Neural progenitor cell (in vitro differentiated cells): ENCODE data around the gene TCF4. TPM values are rescaled to one million over a fixed set of nuclear protein-coding genes. Genes with fewer than 3 reads are reported as not detected.

Experiments
- DNase-seq: peaks from one replicate; pipeline ENCODE4 v3.0.0-alpha.2; 2016; ENCODE audit warnings: low spot score
- H2AFZ ChIP-seq: fragments of 200-600 bp; sonication (generic); replicated peaks from 2 replicates; pipeline ENCODE4 v1.6.1; 2016; ENCODE audit warnings: antibody characterized with exemption
- H3F3A ChIP-seq: fragments of 200-600 bp; sonication (generic); 2 replicates; pipeline ENCODE4 v1.6.1; 2016; ENCODE audit warnings: antibody characterized with exemption, low read depth
- H3K27ac ChIP-seq: fragments of 200-600 bp; sonication (generic); 2 replicates; pipeline ENCODE4 v1.5.1; 2016; ENCODE audit warnings: mild to moderate bottlenecking
- H3K27me3 ChIP-seq: fragments of 200-600 bp; sonication (generic); 2 replicates; pipeline ENCODE4 v1.6.1; 2016; ENCODE audit warnings: mild to moderate bottlenecking, moderate library complexity
- H3K36me3 ChIP-seq: fragments of 200-600 bp; sonication (generic); 2 replicates; pipeline ENCODE4 v1.5.1; 2016
- H3K4me1 ChIP-seq: fragments of 200-600 bp; sonication (generic); 2 replicates; pipeline ENCODE4 v1.6.1; 2016; ENCODE audit warnings: mixed run types
- H3K4me2 ChIP-seq: fragments of 200-600 bp; sonication (generic); 2 replicates; pipeline ENCODE4 v1.6.1; 2016
- H3K4me3 ChIP-seq: fragments of 200-600 bp; sonication (generic); 2 replicates; pipeline ENCODE4 v1.5.1; 2016
- H3K79me2 ChIP-seq: fragments of 200-600 bp; sonication (generic); 2 replicates; pipeline ENCODE4 v1.6.1; 2016; ENCODE audit warnings: low read depth
- H3K9ac ChIP-seq: fragments of 200-600 bp; sonication (generic); 2 replicates; pipeline ENCODE4 v1.6.1; 2016
- H3K9me3 ChIP-seq: fragments of 200-600 bp; sonication (generic); 2 replicates; pipeline ENCODE4 v1.5.1; 2016; ENCODE audit warnings: low read depth
- H4K20me1 ChIP-seq: fragments of 200-600 bp; sonication (generic); 2 replicates; pipeline ENCODE4 v1.6.1; 2016; ENCODE audit warnings: low read depth
- H3K27ac Mint-ChIP-seq: 3 replicates; pipeline ENCODE4 v1.8.0; 2021; ENCODE audit warnings: mixed read lengths
- H3K27me3 Mint-ChIP-seq: 2 replicates; pipeline ENCODE4 v1.8.0; 2022; ENCODE audit warnings: low read depth, mild to moderate bottlenecking, inconsistent platforms, moderate library complexity, mixed read lengths; ENCODE audit not compliant: insufficient read depth
- H3K36me3 Mint-ChIP-seq: 3 replicates; pipeline ENCODE4 v1.8.0; 2021; ENCODE audit warnings: mixed read lengths
- H3K4me1 Mint-ChIP-seq: 3 replicates; pipeline ENCODE4 v1.8.0; 2021; ENCODE audit warnings: mixed read lengths
- H3K4me3 Mint-ChIP-seq: 3 replicates; pipeline ENCODE4 v1.8.0; 2021; ENCODE audit warnings: mild to moderate bottlenecking, moderate library complexity, mixed read lengths
- H3K9me3 Mint-ChIP-seq: 3 replicates; pipeline ENCODE4 v1.8.0; 2020; ENCODE audit warnings: mixed read lengths
- CTCF ChIP-seq: fragments of 200-600 bp; sonication (generic); IDR thresholded peaks from 2 replicates; pipeline ENCODE4 v1.5.1; 2017; ENCODE audit warnings: antibody characterized with exemption, mild to moderate bottlenecking
- EZH2 ChIP-seq: fragments of 200-600 bp; sonication (generic); IDR thresholded peaks from 2 replicates; pipeline ENCODE4 v1.6.1; 2017; ENCODE audit warnings: antibody characterized with exemption, mild to moderate bottlenecking, moderate library complexity
- EZH2phosphoT487 ChIP-seq: fragments of 200-600 bp; sonication (generic); IDR thresholded peaks from 2 replicates; pipeline ENCODE4 v1.6.1; 2017; ENCODE audit warnings: antibody characterized with exemption
- total RNA-seq: library from RNA; depleted of rRNA; stranded (reverse); fragments of >200 nt; gene quantifications from 2 replicates; pipeline ENCODE4 v1.2.3, GENCODE V29; 2015; ENCODE audit warnings: low replicate concordance

Gene TCF4
- total RNA-seq, 1 donor from 2014 or later = 161 TPM

- TF ChIP-seq EZH2 (no peak), CTCF (no peak), EZH2phosphoT487 (no peak)
- peak; percentile 8 for DNase-seq
- no peaks in the 10 kb centered on the region for H3F3A ChIP-seq
- H3K36me3 ChIP-seq = no peaks in the 10 kb centered on the region
- no peaks in the 10 kb centered on the region for H3K79me2 ChIP-seq
- H3K9me3 Mint-ChIP-seq = no peaks in the 10 kb centered on the region
- no peaks in the 10 kb centered on the region for H3K36me3 Mint-ChIP-seq
- no peaks in the 10 kb centered on the region for H3K9me3 ChIP-seq
- H3K4me3 ChIP-seq = no peak overlapping the region
- H2AFZ ChIP-seq = no peak overlapping the region
- H3K27me3 ChIP-seq = no peaks in the 10 kb centered on the region
- H3K4me2 ChIP-seq = no peak overlapping the region
- H4K20me1 ChIP-seq = no peaks in the 10 kb centered on the region
- no peak overlapping the region for H3K27ac Mint-ChIP-seq
- peaks cover 5% of the 10 kb centered on the region for H3K27me3 Mint-ChIP-seq
- H3K27ac ChIP-seq = no peak overlapping the region
- H3K4me1 ChIP-seq = peaks cover 9% of the 10 kb centered on the region
- H3K4me1 Mint-ChIP-seq = peaks cover 6% of the 10 kb centered on the region
- H3K9ac ChIP-seq = no peak overlapping the region
- H3K4me3 Mint-ChIP-seq = no peak overlapping the region
Observed at GRCh38 chr18:55214969-55215368, 373.0 kb downstream of the TCF4 start.

- H3K27ac ChIP-seq = no peak overlapping the region
Observed at GRCh38 chr18:55214534-55214933, 373.5 kb downstream of the TCF4 start.

GRCh38 chr18:55213586-55213985, 374.4 kb downstream of the TCF4 start:
- Mint-ChIP-seq H3K36me3 (no peaks in the 10 kb centered on the region), H3K9me3 (no peaks in the 10 kb centered on the region), H3K27me3 (peaks cover 5% of the 10 kb centered on the region), H3K4me3 (no peak overlapping the region), H3K4me1 (peaks cover 6% of the 10 kb centered on the region), H3K27ac (no peak overlapping the region)
- no peak overlapping the region for H3K9ac ChIP-seq
- no peak overlapping the region for H3K4me3 ChIP-seq
- no peaks in the 10 kb centered on the region for H4K20me1 ChIP-seq
- DNase-seq = no peak
- no peaks in the 10 kb centered on the region for H3K79me2 ChIP-seq
- H3K9me3 ChIP-seq = no peaks in the 10 kb centered on the region
- no peak overlapping the region for H3K4me2 ChIP-seq
- no peaks in the 10 kb centered on the region for H3K36me3 ChIP-seq
- no peaks in the 10 kb centered on the region for H3K27me3 ChIP-seq
- H2AFZ ChIP-seq = no peak overlapping the region
- H3K4me1 ChIP-seq = peaks cover 9% of the 10 kb centered on the region
- no peaks in the 10 kb centered on the region for H3F3A ChIP-seq
- H3K27ac ChIP-seq = no peak overlapping the region
- no peak for TF ChIP-seq CTCF
- TF ChIP-seq EZH2phosphoT487 = no peak

More at GRCh38 chr18:55214534-55214933, 373.5 kb downstream of the TCF4 start:
- Histone ChIP-seq H2AFZ (no peak overlapping the region), H3K79me2 (no peaks in the 10 kb centered on the region), H3K36me3 (no peaks in the 10 kb centered on the region), H3F3A (no peaks in the 10 kb centered on the region), H3K27me3 (no peaks in the 10 kb centered on the region), H3K9ac (no peak overlapping the region), H4K20me1 (no peaks in the 10 kb centered on the region), H3K4me1 (peaks cover 9% of the 10 kb centered on the region), H3K4me3 (no peak overlapping the region), H3K9me3 (no peaks in the 10 kb centered on the region), H3K4me2 (no peak overlapping the region)
- peaks cover 6% of the 10 kb centered on the region for H3K4me1 Mint-ChIP-seq
- H3K36me3 Mint-ChIP-seq = no peaks in the 10 kb centered on the region
- H3K4me3 Mint-ChIP-seq = no peak overlapping the region
- no peaks in the 10 kb centered on the region for H3K9me3 Mint-ChIP-seq
- no peak for DNase-seq
- H3K27ac Mint-ChIP-seq = no peak overlapping the region
- peaks cover 5% of the 10 kb centered on the region for H3K27me3 Mint-ChIP-seq
- TF ChIP-seq EZH2 (no peak), EZH2phosphoT487 (no peak), CTCF (no peak)

- H3K79me2 ChIP-seq = no peaks in the 10 kb centered on the region
- no peak overlapping the region for H3K4me3 Mint-ChIP-seq
- no peaks in the 10 kb centered on the region for H4K20me1 ChIP-seq
- H3K36me3 ChIP-seq = no peaks in the 10 kb centered on the region
- no peaks in the 10 kb centered on the region for H3K4me1 Mint-ChIP-seq
- TF ChIP-seq EZH2 = no peak
- TF ChIP-seq EZH2phosphoT487 = no peak
- TF ChIP-seq CTCF = no peak
- H3K27ac Mint-ChIP-seq = no peak overlapping the region
- DNase-seq = no peak
- H3K4me3 ChIP-seq = no peak overlapping the region
- no peaks in the 10 kb centered on the region for H3F3A ChIP-seq
- no peak overlapping the region for H3K9ac ChIP-seq
- no peaks in the 10 kb centered on the region for H3K27me3 Mint-ChIP-seq
- no peaks in the 10 kb centered on the region for H3K9me3 ChIP-seq
- no peak overlapping the region for H3K27ac ChIP-seq
- H3K4me1 ChIP-seq = no peaks in the 10 kb centered on the region
- H3K36me3 Mint-ChIP-seq = no peaks in the 10 kb centered on the region
- H3K4me2 ChIP-seq = no peak overlapping the region
- no peak overlapping the region for H2AFZ ChIP-seq
- H3K27me3 ChIP-seq = no peaks in the 10 kb centered on the region
- peaks cover 5% of the 10 kb centered on the region for H3K9me3 Mint-ChIP-seq
Observed at GRCh38 chr18:55206927-55207326, 381.1 kb downstream of the TCF4 start.
